Measurements from ENCODE around the gene MTHFD2.

GRCh38 chr2:74149247-74149525 is 49.2 kb upstream of the MTHFD2 start:
- TF ChIP-seq EZH2 (IDR thresholded peaks at IDR 0.05; ENCODE audit: low read length, unreplicated experiment) (no peak), CTCF (conservative IDR thresholded peaks at IDR 0.05; ENCODE audit: low read depth, low read length) (no peak), EZH2phosphoT487 (IDR thresholded peaks at IDR 0.05; ENCODE audit: borderline replicate concordance, low read length) (no peak)

All from PC-3 (cell line).